GM12878 (cell line): ENCODE measurements around the gene CHRM1. TPM values are rescaled to one million over a fixed set of nuclear protein-coding genes. Genes with fewer than 3 reads are reported as not detected.
A peak's percentile ranks its signal among the peaks of the same experiment; 100 is the strongest.

Source experiments
- ATAC-seq: fragments of 200-7000 bp; cut with Tn5 transposase; 3 replicates; pipeline ENCODE4 v1.9.1; 2020; ENCODE audit warnings: mild to moderate bottlenecking, moderate library complexity
- BruUV-seq: library from RNA; stranded (reverse); fragments of 400-500 nt; replicated peaks from 2 replicates; lab custom pipeline; 2021; lab: Mats Ljungman, UMichigan
- CTCF ChIA-PET: fragments of 300-600 bp; sonication (Branson Sonifier 250); formaldehyde crosslinking; extraction: SDS; loops from one replicate; lab custom pipeline; 2021; ENCODE audit warnings: inconsistent platforms; lab: Yijun Ruan, JAX
- POLR2A ChIA-PET: fragments of 350-600 bp; formaldehyde crosslinking; extraction: SDS; loops from one replicate; lab custom pipeline; 2021; ENCODE audit warnings: inconsistent platforms; lab: Charles Lee
- RAD21 ChIA-PET: fragments of 300-600 bp; sonication (Branson Sonifier 250); formaldehyde crosslinking; loops from one replicate; lab custom pipeline; 2023; ENCODE audit warnings: antibody characterized with exemption; ENCODE audit not compliant: unreplicated experiment; lab: Charles Lee
- SMC1A ChIA-PET: fragments of 300-600 bp; sonication (Branson Sonifier 250); formaldehyde crosslinking; loops from one replicate; lab custom pipeline; 2023; ENCODE audit not compliant: unreplicated experiment, uncharacterized antibody; lab: Charles Lee
- DNase-seq: peaks from one replicate; pipeline ENCODE4 v3.0.0-alpha.2; 2011; ENCODE audit warnings: low read depth, low spot score
- FAIRE-seq: peaks from 3 replicates; lab custom pipeline; 2011; peaks lifted over from hg19 to GRCh38; lab: Jason Lieb, UNC
- H2AFZ ChIP-seq: 2 replicates; pipeline ENCODE4 v1.6.0; 2011; ENCODE audit warnings: low read depth, low read length, control low read depth; ENCODE audit not compliant: control insufficient read depth
- H3K27ac ChIP-seq: 2 replicates; pipeline ENCODE4 v1.5.1; 2011; ENCODE audit warnings: control low read depth; ENCODE audit not compliant: control insufficient read depth, insufficient read depth
- H3K27me3 ChIP-seq, 2 experiments: replicated peaks in 1 of 2; 2 replicates each; pipeline versions ENCODE4 v1.6.0 to v1.6.1; 2011; ENCODE audit warnings: low read length in 1 of 2; ENCODE audit not compliant: control insufficient read depth in 2 of 2, insufficient read depth in 2 of 2
- H3K36me3 ChIP-seq, 2 experiments: 2 replicates each; pipeline ENCODE4 v1.5.1; 2011; ENCODE audit warnings: low read length in 1 of 2; ENCODE audit not compliant: control insufficient read depth in 2 of 2, insufficient read depth in 2 of 2
- H3K4me1 ChIP-seq: 2 replicates; pipeline ENCODE4 v1.6.1; 2011; ENCODE audit warnings: mild to moderate bottlenecking, low read length, moderate library complexity, mixed read lengths; ENCODE audit not compliant: control insufficient read depth, insufficient read depth
- H3K4me2 ChIP-seq: 2 replicates; pipeline ENCODE4 v1.6.0; 2011; ENCODE audit warnings: control low read depth; ENCODE audit not compliant: control insufficient read depth, insufficient read depth
- H3K4me3 ChIP-seq: fragments of 200-600 bp; sonication (generic); 2 replicates; pipeline ENCODE4 v1.5.1; 2016
- H3K79me2 ChIP-seq: 2 replicates; pipeline ENCODE4 v1.6.0; 2011; ENCODE audit warnings: low read length; ENCODE audit not compliant: control insufficient read depth, insufficient read depth
- H3K9ac ChIP-seq: 2 replicates; pipeline ENCODE4 v1.8.0; 2011; ENCODE audit warnings: low read length, control low read depth, mixed read lengths; ENCODE audit not compliant: control insufficient read depth, insufficient read depth
- H3K9me3 ChIP-seq: replicated peaks from 3 replicates; pipeline ENCODE4 v1.5.1; 2011; ENCODE audit warnings: mild to moderate bottlenecking, low read length; ENCODE audit not compliant: control insufficient read depth, insufficient read depth
- H4K20me1 ChIP-seq: 2 replicates; pipeline ENCODE4 v1.6.0; 2011; ENCODE audit not compliant: control insufficient read depth, insufficient read depth
- KDM1A ChIP-seq: fragments of 200-600 bp; sonication (generic); IDR thresholded peaks from 2 replicates; pipeline ENCODE4 v1.6.1; 2016; ENCODE audit warnings: borderline replicate concordance
- MEF2A ChIP-seq: IDR thresholded peaks from 2 replicates; pipeline ENCODE4 v1.6.1; 2011; ENCODE audit warnings: low read depth, mild to moderate bottlenecking, low read length, moderate library complexity; ENCODE audit not compliant: insufficient read depth
- NFIC ChIP-seq: IDR thresholded peaks from 2 replicates; pipeline ENCODE4 v1.6.1; 2012; ENCODE audit warnings: low read depth, mild to moderate bottlenecking, inconsistent platforms, low read length, moderate library complexity
- PAX8 ChIP-seq: fragments of 450-650 bp; IDR thresholded peaks from 2 replicates; pipeline ENCODE4 v1.6.1; 2017; ENCODE audit warnings: mild to moderate bottlenecking, moderate library complexity
- POLR2A ChIP-seq: IDR thresholded peaks from 2 replicates; pipeline ENCODE4 v1.6.1; 2011; ENCODE audit warnings: low read depth, mild to moderate bottlenecking, low read length
- SIX5 ChIP-seq: IDR thresholded peaks from 2 replicates; pipeline ENCODE4 v1.6.1; 2011; ENCODE audit warnings: mild to moderate bottlenecking, low read depth, low read length, moderate library complexity; ENCODE audit not compliant: severe bottlenecking
- WRNIP1 ChIP-seq: IDR thresholded peaks from 2 replicates; pipeline ENCODE4 v1.6.1; 2011; ENCODE audit warnings: low read depth, low read length, improper control_type of control experiment, borderline replicate concordance
- WGBS: methylation state at CpG from one replicate; pipeline ENCODE4 v1.1.6; 2016; ENCODE audit warnings: low lambda C conversion rate; ENCODE audit not compliant: insufficient replicate concordance, insufficient coverage; ENCODE audit errors: missing lambda C conversion rate; 5-methylcytosine and 5-hydroxymethylcytosine counted together
- in situ Hi-C: fragments of 300-500 bp; cut with MboI; formaldehyde crosslinking; loops from 9 replicates; pipeline ENCODE4 v1.14.3; 2018; ENCODE audit warnings: mixed read lengths
- intact Hi-C: fragments of 100-400 bp; cut with micrococcal nuclease; formaldehyde crosslinking; loops from one replicate; pipeline ENCODE4 v1.14.2; 2022; ENCODE audit not compliant: unreplicated experiment
- polyA plus RNA-seq, 11 experiments: library from polyadenylated mRNA; depleted of rRNA in 4 of 11; unstranded in 6 of 11; stranded (reverse) in 5 of 11; fragments of >200 nt; fragmentation: Nextera tagmentation in 4 of 11; fragmentation: Illumina TruSeq in 1 of 11; extraction: Ambion mirVana in 4 of 11; extraction: Trizol in 1 of 11; gene quantifications; 1 replicate in 1 of 11; 2 replicates in 10 of 11; pipeline versions ENCODE4 v1.2.1 to v1.2.3, GENCODE V29; 2011 to 2016; ENCODE audit warnings: inconsistent platforms in 2 of 11, missing spikeins in 2 of 11, low read depth in 1 of 11
- total RNA-seq, 4 experiments: library from RNA; depleted of rRNA in 3 of 4; stranded (reverse); fragments of >200 nt in 3 of 4; fragmentation: Illumina TruSeq in 1 of 4; extraction: Trizol in 1 of 4; gene quantifications; 2 replicates each; pipeline versions ENCODE4 v1.2.1 to v1.2.3, GENCODE V29; 2013 to 2021
- TF ChIP-seq, protein P1 (sequence below): IDR thresholded peaks from 2 replicates; pipeline ENCODE4 v1.6.1; 2012; ENCODE audit warnings: low read length, inconsistent platforms
- TF ChIP-seq, protein P2 (sequence below), 3 experiments: IDR thresholded peaks in 2 of 3; conservative IDR thresholded peaks in 1 of 3; 2 replicates each; pipeline ENCODE4 v1.5.1; 2011; ENCODE audit warnings: low read depth in 3 of 3, low read length in 3 of 3, mild to moderate bottlenecking in 3 of 3, control low read depth in 2 of 3, moderate library complexity in 2 of 3, inconsistent platforms in 1 of 3, mixed read lengths in 1 of 3; ENCODE audit not compliant: control insufficient read depth in 2 of 3, insufficient read depth in 1 of 3; ENCODE audit errors: extremely low read depth in 1 of 3

Gene CHRM1
- total and polyA plus RNA-seq, 10 of the 15 experiments (the other 5 are each of a cell fraction or from before 2014, with no cell fraction given), result not detected

DNA sequence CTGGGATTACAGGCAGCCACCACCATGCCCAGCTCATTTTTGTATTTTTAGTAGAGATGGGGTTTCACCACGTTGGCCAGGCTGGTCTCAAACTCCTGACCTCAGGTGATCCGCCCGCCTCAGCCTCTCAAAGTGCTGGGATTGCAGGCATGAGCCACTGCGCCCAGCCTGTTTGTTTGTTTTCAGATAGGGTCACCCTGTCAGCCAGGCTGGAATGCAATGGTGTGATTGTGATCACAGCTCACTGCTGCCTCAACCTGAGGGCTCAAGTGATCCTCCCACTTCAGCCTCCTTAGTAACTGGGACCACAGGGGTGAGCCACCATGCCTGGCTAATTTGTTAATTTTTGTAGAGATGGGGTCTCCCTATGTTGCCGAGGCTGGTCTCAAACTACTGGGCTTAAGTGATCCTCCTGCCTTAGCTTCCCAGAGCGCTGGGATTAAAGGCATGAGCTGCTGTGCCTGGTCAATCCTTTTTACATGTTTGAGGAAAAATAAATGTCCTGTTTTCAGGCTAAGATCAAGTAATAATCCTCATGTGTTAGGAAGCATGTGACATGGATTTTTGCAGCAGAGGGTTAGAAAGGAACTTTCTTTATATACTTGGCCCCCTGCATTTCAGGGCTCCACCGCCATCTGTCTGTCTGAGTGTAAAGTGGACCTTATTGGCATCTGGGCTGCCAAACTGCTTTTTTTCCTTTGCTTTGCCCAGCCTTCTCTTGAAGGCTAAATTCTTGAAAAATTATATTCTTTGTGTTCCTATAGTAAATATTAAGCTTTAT is 45.3 kb downstream of the CHRM1 start:
- Histone ChIP-seq H3K27me3 (no peaks in the 10 kb centered on the region), H3K9me3 (no peaks in the 10 kb centered on the region), H4K20me1 (no peaks in the 10 kb centered on the region), H3K4me1 (peaks cover 12% of the 10 kb centered on the region), H3K79me2 (peaks cover 11% of the 10 kb centered on the region), H3K4me2 (no peak overlapping the region), H3K9ac (no peak overlapping the region), H3K36me3 (peaks cover 6 to 7% of the 10 kb centered on the region in 2 experiments), H2AFZ (no peak overlapping the region), H3K27ac (no peak overlapping the region), H3K4me3 (no peak overlapping the region)
- ChIA-PET POLR2A (interaction anchor here (1.2 to 1.7 kb wide), 3 partner anchors 21 to 146 kb away, joined by 3 to 5 read pairs (median 4); no protein-coding TSS in a partner anchor), CTCF (interaction anchor here (0.6 to 5.4 kb wide), 5 partner anchors 13 to 451 kb away, joined by 3 to 31 read pairs (median 3); no protein-coding TSS in a partner anchor), SMC1A (interaction anchor here (2.4 kb wide), 1 partner anchor 12 kb away, joined by 5 read pairs; no protein-coding TSS in a partner anchor), RAD21 (no interaction called here)
- no peak for DNase-seq
- no peak for FAIRE-seq
- BruUV-seq, result no TSS peak
- no peak for ATAC-seq
- intact Hi-C loops (no loop called here), in situ Hi-C loops (no loop called here)
- TF ChIP-seq, protein P1, sequence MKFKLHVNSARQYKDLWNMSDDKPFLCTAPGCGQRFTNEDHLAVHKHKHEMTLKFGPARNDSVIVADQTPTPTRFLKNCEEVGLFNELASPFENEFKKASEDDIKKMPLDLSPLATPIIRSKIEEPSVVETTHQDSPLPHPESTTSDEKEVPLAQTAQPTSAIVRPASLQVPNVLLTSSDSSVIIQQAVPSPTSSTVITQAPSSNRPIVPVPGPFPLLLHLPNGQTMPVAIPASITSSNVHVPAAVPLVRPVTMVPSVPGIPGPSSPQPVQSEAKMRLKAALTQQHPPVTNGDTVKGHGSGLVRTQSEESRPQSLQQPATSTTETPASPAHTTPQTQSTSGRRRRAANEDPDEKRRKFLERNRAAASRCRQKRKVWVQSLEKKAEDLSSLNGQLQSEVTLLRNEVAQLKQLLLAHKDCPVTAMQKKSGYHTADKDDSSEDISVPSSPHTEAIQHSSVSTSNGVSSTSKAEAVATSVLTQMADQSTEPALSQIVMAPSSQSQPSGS, result no peak
- no peak for TF ChIP-seq POLR2A
- TF ChIP-seq NFIC, result no peak
- no peak for TF ChIP-seq SIX5
- no peak for TF ChIP-seq WRNIP1
- no peak for TF ChIP-seq MEF2A
- TF ChIP-seq PAX8, result no peak
- TF ChIP-seq, protein P2, sequence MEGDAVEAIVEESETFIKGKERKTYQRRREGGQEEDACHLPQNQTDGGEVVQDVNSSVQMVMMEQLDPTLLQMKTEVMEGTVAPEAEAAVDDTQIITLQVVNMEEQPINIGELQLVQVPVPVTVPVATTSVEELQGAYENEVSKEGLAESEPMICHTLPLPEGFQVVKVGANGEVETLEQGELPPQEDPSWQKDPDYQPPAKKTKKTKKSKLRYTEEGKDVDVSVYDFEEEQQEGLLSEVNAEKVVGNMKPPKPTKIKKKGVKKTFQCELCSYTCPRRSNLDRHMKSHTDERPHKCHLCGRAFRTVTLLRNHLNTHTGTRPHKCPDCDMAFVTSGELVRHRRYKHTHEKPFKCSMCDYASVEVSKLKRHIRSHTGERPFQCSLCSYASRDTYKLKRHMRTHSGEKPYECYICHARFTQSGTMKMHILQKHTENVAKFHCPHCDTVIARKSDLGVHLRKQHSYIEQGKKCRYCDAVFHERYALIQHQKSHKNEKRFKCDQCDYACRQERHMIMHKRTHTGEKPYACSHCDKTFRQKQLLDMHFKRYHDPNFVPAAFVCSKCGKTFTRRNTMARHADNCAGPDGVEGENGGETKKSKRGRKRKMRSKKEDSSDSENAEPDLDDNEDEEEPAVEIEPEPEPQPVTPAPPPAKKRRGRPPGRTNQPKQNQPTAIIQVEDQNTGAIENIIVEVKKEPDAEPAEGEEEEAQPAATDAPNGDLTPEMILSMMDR (IDR thresholded peaks at IDR 0.05 in 2 of 3, conservative IDR thresholded peaks at IDR 0.05 in 1 of 3; ENCODE audit: control insufficient read depth in 2 of 3, extremely low read depth in 1 of 3, insufficient read depth in 1 of 3, low read depth in 3 of 3, low read length in 3 of 3), result 0 out of 6 replicates have a peak, but pooled peaks of 1 of the 3 experiments have one; percentile 9
- no peak for TF ChIP-seq KDM1A
- WGBS, result over 99% methylated on average over 7 of the region's 7 CpGs
